SU-DHL-6 (cell line): ENCODE measurements around the gene ORM2.
A peak's percentile ranks its signal among the peaks of the same experiment; 100 is the strongest.

Experiments used
- H2AFZ ChIP-seq: fragments of 200-600 bp; sonication (generic); 2 replicates; pipeline ENCODE4 v1.6.1; 2014; ENCODE audit warnings: low read depth, mild to moderate bottlenecking, moderate library complexity, mixed read lengths, antibody characterized with exemption, low read length; ENCODE audit not compliant: severe bottlenecking
- H3F3A ChIP-seq: fragments of 200-600 bp; shearing (Covaris generic); 2 replicates; pipeline ENCODE4 v1.6.0; 2016; ENCODE audit warnings: antibody characterized with exemption, mild to moderate bottlenecking; ENCODE audit not compliant: insufficient read depth
- H3K27ac ChIP-seq: fragments of 200-600 bp; sonication (generic); 2 replicates; pipeline ENCODE4 v1.5.1; 2016; ENCODE audit warnings: low read depth, mild to moderate bottlenecking, low read length, moderate library complexity, mixed read lengths
- H3K27me3 ChIP-seq: fragments of 200-600 bp; sonication (generic), shearing (Covaris generic); 2 replicates; pipeline ENCODE4 v1.6.0; 2014; ENCODE audit warnings: mild to moderate bottlenecking, low read length
- H3K36me3 ChIP-seq: fragments of 200-600 bp; sonication (generic); 2 replicates; pipeline ENCODE4 v1.6.1; 2014; ENCODE audit warnings: mild to moderate bottlenecking, low read length, mixed read lengths
- H3K4me2 ChIP-seq: fragments of 300-600, 200-600 bp; shearing (Covaris generic), sonication (generic); 2 replicates; pipeline ENCODE4 v1.6.0; 2014; ENCODE audit warnings: low read length, low read depth, mild to moderate bottlenecking; ENCODE audit not compliant: poor library complexity, severe bottlenecking
- H3K4me3 ChIP-seq: fragments of 200-600 bp; sonication (generic); 2 replicates; pipeline ENCODE4 v1.5.1; 2014; ENCODE audit warnings: antibody characterized with exemption, low read length, mild to moderate bottlenecking, mixed read lengths; ENCODE audit not compliant: insufficient read depth, poor library complexity, severe bottlenecking
- H3K79me2 ChIP-seq: fragments of 200-600 bp; sonication (generic); 2 replicates; pipeline ENCODE4 v1.6.1; 2014; ENCODE audit warnings: mild to moderate bottlenecking, low read length, moderate library complexity; ENCODE audit not compliant: insufficient read depth
- H3K9ac ChIP-seq: fragments of 200-600 bp; sonication (generic); 2 replicates; pipeline ENCODE4 v1.7.0; 2014; ENCODE audit warnings: mild to moderate bottlenecking, low read length
- H3K9me2 ChIP-seq: fragments of 200-600 bp; sonication (generic); replicated peaks from 2 replicates; pipeline ENCODE4 v1.6.1; 2014; ENCODE audit warnings: low read length; ENCODE audit not compliant: insufficient read depth
- H3K9me3 ChIP-seq: fragments of 200-600 bp; sonication (generic); 2 replicates; pipeline ENCODE4 v1.6.1; 2014; ENCODE audit warnings: low read length, mixed read lengths; ENCODE audit not compliant: insufficient read depth
- H4K20me1 ChIP-seq: fragments of 200-600 bp; sonication (generic); 2 replicates; pipeline ENCODE4 v1.6.1; 2014; ENCODE audit warnings: low read depth, mild to moderate bottlenecking, antibody characterized with exemption, low read length, moderate library complexity, mixed read lengths
- CTCF ChIP-seq: fragments of 200-600 bp; sonication (generic); IDR thresholded peaks from one replicate; pipeline ENCODE4 v1.5.1; 2017; ENCODE audit warnings: antibody characterized with exemption, mild to moderate bottlenecking, low read length, moderate library complexity; ENCODE audit not compliant: insufficient read depth, poor library complexity, severe bottlenecking
- EZH2phosphoT487 ChIP-seq: fragments of 200-600 bp; sonication (generic), shearing (Covaris generic); conservative IDR thresholded peaks from 2 replicates; pipeline ENCODE4 v1.6.1; 2018; ENCODE audit warnings: mild to moderate bottlenecking, antibody characterized with exemption, low read length, moderate library complexity, mixed read lengths

Gene ORM2

GRCh38 chr9:114375386-114376175 is 45.9 kb downstream of the ORM2 start:
- H3K36me3 ChIP-seq: peaks cover 4% of the 10 kb centered on the region; the same call in 1 of the 2 replicates
- H2AFZ ChIP-seq: no peak overlapping the region
- H3K27me3 ChIP-seq: no peaks in the 10 kb centered on the region
- peaks cover 27% of the 10 kb centered on the region for H3K79me2 ChIP-seq
- no peak overlapping the region for H3K4me3 ChIP-seq
- no peak overlapping the region for H3K4me2 ChIP-seq
- no peak overlapping the region for H3K9ac ChIP-seq
- H3K9me3 ChIP-seq: no peaks in the 10 kb centered on the region
- H3F3A ChIP-seq: peaks cover 39% of the 10 kb centered on the region
- H3K27ac ChIP-seq: peak overlapping the region; percentile 92
- TF ChIP-seq CTCF (no peak), EZH2phosphoT487 (no peak)
- H3K9me2 ChIP-seq: no peaks in the 10 kb centered on the region
- no peaks in the 10 kb centered on the region for H4K20me1 ChIP-seq

GRCh38 chr9:114376586-114377445 is 47.1 kb downstream of the ORM2 start:
- H3K9ac ChIP-seq: no peak overlapping the region
- no peak overlapping the region for H2AFZ ChIP-seq
- H3K4me3 ChIP-seq: no peak overlapping the region
- H3K4me2 ChIP-seq: no peak overlapping the region
- no peaks in the 10 kb centered on the region for H4K20me1 ChIP-seq
- TF ChIP-seq CTCF (no peak), EZH2phosphoT487 (no peak)
- peaks cover 4% of the 10 kb centered on the region; the same call in 1 of the 2 replicates for H3K36me3 ChIP-seq
- no peaks in the 10 kb centered on the region for H3K9me3 ChIP-seq
- H3K79me2 ChIP-seq: peaks cover 31% of the 10 kb centered on the region
- no peaks in the 10 kb centered on the region for H3K9me2 ChIP-seq
- peak overlapping the region; percentile 30 for H3K27ac ChIP-seq
- no peaks in the 10 kb centered on the region for H3K27me3 ChIP-seq
- peaks cover 34% of the 10 kb centered on the region for H3F3A ChIP-seq

GRCh38 chr9:114378016-114378415 is 48.3 kb downstream of the ORM2 start:
- TF ChIP-seq EZH2phosphoT487 (no peak), CTCF (no peak)
- Histone ChIP-seq H3K9me2 (no peaks in the 10 kb centered on the region), H3K4me2 (no peak overlapping the region), H3K9ac (no peak overlapping the region), H3K27ac (no peak overlapping the region), H3K36me3 (peaks cover 4% of the 10 kb centered on the region; the same call in 1 of the 2 replicates), H3K27me3 (no peaks in the 10 kb centered on the region), H3F3A (peaks cover 31% of the 10 kb centered on the region), H4K20me1 (no peaks in the 10 kb centered on the region), H3K4me3 (no peak overlapping the region), H3K79me2 (peaks cover 43% of the 10 kb centered on the region), H3K9me3 (no peaks in the 10 kb centered on the region), H2AFZ (no peak overlapping the region)
